Omental fat pad (tissue), 4 donors: ENCODE results near the gene CCND3. TPM values are rescaled to one million over a fixed set of nuclear protein-coding genes. Genes with fewer than 3 reads are reported as not detected.

Experiments
- ATAC-seq: fragments of 150-250 bp; one replicate; pipeline ENCODE4 v1.9.1; 2016; ENCODE audit warnings: mild to moderate bottlenecking, moderate library complexity; ENCODE audit not compliant: low FRiP score
- DNase-seq: peaks from one replicate; pipeline ENCODE4 v3.0.0-alpha.2; 2019; ENCODE audit warnings: low spot score
- CTCF ChIP-seq, 3 donors: fragments of 450-650 bp; IDR thresholded peaks; one replicate each; pipeline ENCODE4 v1.5.1; 2016 to 2017; ENCODE audit warnings: antibody characterized with exemption in 3 of 3, mild to moderate bottlenecking in 3 of 3, moderate library complexity in 2 of 3
- small RNA-seq: library from RNA; depleted of rRNA; stranded (forward); fragments of <200 nt; gene quantifications from one replicate; pipeline ENCODE3, GENCODE V24; 2016
- total RNA-seq, 4 donors: library from RNA; depleted of rRNA; stranded (reverse); fragments of >200 nt; gene quantifications; one replicate each; pipeline ENCODE4 v1.1.0, GENCODE V29; 2016

CCND3 gene
- total RNA-seq, 4 donors from 2014 or later, result 117 to 186 (median 151) TPM

- no peak for TF ChIP-seq CTCF (IDR thresholded peaks at IDR 0.05)
- DNase-seq (no peak), ATAC-seq (no peak)
Observed at GRCh38 chr6:41887331-41887751, 54.3 kb downstream of the CCND3 start.

GRCh38 chr6:41885930-41886329 is 55.7 kb downstream of the CCND3 start:
- no peak for DNase-seq
- TF ChIP-seq CTCF (IDR thresholded peaks at IDR 0.05), result no peak
- ATAC-seq, result no peak

- no peak for ATAC-seq
- no peak for TF ChIP-seq CTCF (IDR thresholded peaks at IDR 0.05)
- no peak for DNase-seq
Observed at GRCh38 chr6:41884957-41885356, 56.7 kb downstream of the CCND3 start.

Small RNA genes within 50 kb of the gene (small RNA-seq; reads per million reads assigned to genes)
- gene RF00019, result not detected

Other genes starting within 250 kb of the CCND3 start
- gene TFEB, start 206.2 kb downstream of the CCND3 start, total RNA-seq, result 10 to 100 TPM in 3 of 4 donors, 1 to 10 TPM in 1; 7.1 to 24.4 (median 14.5) TPM
- not detected for gene PGC, start 194.4 kb downstream of the CCND3 start, total RNA-seq
- gene FRS3, start 161.9 kb downstream of the CCND3 start, total RNA-seq, result 1 to 10 TPM; 1.2 to 5.5 (median 2.4) TPM
- 10 to 100 TPM in 1 of 4 donors, 1 to 10 TPM in 3; 1.6 to 11.7 (median 8.6) TPM for gene PRICKLE4, start 161.0 kb downstream of the CCND3 start, total RNA-seq
- 100 to 1,000 TPM in 3 of 4 donors, 10 to 100 TPM in 1; 76.9 to 146 (median 118) TPM for gene TOMM6, start 154.1 kb downstream of the CCND3 start, total RNA-seq
- 1 to 10 TPM; 2.3 to 3.8 (median 3.1) TPM for gene USP49, start 46.4 kb downstream of the CCND3 start, total RNA-seq
- gene MED20, start 20.7 kb downstream of the CCND3 start, total RNA-seq, result 10 to 100 TPM in 3 of 4 donors, 1 to 10 TPM in 1; 6.8 to 12.5 (median 11.2) TPM
- gene BYSL, start 20.3 kb downstream of the CCND3 start, total RNA-seq, result 10 to 100 TPM in 3 of 4 donors, 1 to 10 TPM in 1; 9.8 to 38.2 (median 11.8) TPM
- gene TAF8, start 108.7 kb upstream of the CCND3 start, total RNA-seq, result 10 to 100 TPM; 24.3 to 41.4 (median 26.1) TPM
- gene C6orf132, start 200.8 kb upstream of the CCND3 start, total RNA-seq, result 10 to 100 TPM in 1 of 4 donors, 1 to 10 TPM in 3; 3.0 to 19.0 (median 3.6) TPM
- gene GUCA1A, start 231.6 kb upstream of the CCND3 start, total RNA-seq, result not detected